VCaP (cell line): ENCODE data around the gene RAD50.
"Not testable (repeated sequence)": the region's sequence is repeated elsewhere in the genome, so short reads cannot be mapped to it uniquely, and the experiment has no call there.

Source experiments
- H3K27ac ChIP-seq: fragments of 450-650 bp; 2 replicates; pipeline ENCODE4 v1.5.1; 2017
- TF ChIP-seq, protein P1 (sequence below): fragments of 450-650 bp; conservative IDR thresholded peaks from 2 replicates; pipeline ENCODE4 v1.5.1; 2017; ENCODE audit warnings: mild to moderate bottlenecking, moderate library complexity

The RAD50 gene

DNA sequence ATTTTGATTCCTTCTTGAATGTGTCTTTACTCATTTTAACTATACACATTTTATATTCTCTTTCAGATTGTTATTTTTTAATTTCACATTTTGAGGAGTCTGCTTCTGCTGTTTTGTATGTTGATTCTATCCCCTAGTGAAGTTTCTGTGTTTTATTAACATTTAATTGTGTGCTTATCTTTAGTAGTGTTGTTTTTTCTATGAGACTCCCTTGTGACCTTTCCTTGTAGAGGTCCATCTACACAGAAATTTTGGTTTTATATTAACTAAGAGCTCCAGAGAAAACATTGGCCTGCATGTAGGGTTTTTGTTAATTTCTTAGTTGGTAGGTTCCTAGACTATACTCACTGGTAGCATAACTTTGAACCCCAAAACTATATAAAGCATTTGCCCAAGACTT is 65.8 kb downstream of the RAD50 start:
- H3K27ac ChIP-seq, result peak overlapping the region; percentile 36
- TF ChIP-seq, protein P1, sequence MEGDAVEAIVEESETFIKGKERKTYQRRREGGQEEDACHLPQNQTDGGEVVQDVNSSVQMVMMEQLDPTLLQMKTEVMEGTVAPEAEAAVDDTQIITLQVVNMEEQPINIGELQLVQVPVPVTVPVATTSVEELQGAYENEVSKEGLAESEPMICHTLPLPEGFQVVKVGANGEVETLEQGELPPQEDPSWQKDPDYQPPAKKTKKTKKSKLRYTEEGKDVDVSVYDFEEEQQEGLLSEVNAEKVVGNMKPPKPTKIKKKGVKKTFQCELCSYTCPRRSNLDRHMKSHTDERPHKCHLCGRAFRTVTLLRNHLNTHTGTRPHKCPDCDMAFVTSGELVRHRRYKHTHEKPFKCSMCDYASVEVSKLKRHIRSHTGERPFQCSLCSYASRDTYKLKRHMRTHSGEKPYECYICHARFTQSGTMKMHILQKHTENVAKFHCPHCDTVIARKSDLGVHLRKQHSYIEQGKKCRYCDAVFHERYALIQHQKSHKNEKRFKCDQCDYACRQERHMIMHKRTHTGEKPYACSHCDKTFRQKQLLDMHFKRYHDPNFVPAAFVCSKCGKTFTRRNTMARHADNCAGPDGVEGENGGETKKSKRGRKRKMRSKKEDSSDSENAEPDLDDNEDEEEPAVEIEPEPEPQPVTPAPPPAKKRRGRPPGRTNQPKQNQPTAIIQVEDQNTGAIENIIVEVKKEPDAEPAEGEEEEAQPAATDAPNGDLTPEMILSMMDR, result no peak

DNA sequence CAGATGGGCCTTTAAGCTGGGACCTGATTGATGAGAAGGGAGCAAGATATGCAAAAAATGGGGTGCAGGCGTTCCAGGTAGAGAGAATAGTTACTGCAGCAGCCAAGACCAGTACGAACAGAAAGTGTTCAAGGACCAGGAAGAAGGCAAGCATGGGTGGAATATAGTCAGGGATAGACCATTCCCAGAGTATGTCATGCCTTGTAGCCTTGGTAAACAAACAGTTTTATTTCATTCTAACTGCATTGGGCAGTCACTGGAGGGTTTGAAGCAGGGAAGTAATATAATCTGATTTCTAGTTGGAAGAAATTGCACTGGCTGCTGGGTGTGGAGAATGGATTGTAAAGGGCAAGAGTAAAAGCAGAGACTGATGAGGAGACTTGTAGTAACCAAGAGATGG is 70.7 kb downstream of the RAD50 start:
- TF ChIP-seq, protein P1, result no peak
- H3K27ac ChIP-seq, result no peak overlapping the region

DNA sequence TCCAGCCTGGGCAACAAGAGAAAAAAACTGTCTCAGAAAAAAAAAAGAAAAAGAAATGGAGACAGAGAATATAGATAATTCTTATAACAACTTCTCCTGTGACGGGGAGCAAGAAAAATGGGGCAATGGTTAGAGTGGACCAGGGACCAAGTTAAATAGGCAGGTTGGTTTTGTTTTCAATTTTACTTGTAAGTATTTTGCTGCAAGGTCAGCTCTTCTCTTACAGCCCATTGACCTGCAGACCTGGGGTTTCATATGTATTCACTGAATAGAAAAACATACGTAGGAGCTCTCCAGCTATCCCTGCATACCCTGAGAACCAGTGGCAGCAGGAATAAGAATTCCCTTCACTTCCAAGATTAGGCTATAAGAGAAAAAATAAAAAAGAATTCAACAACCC is 72.0 kb downstream of the RAD50 start:
- H3K27ac ChIP-seq, result no peak overlapping the region

DNA sequence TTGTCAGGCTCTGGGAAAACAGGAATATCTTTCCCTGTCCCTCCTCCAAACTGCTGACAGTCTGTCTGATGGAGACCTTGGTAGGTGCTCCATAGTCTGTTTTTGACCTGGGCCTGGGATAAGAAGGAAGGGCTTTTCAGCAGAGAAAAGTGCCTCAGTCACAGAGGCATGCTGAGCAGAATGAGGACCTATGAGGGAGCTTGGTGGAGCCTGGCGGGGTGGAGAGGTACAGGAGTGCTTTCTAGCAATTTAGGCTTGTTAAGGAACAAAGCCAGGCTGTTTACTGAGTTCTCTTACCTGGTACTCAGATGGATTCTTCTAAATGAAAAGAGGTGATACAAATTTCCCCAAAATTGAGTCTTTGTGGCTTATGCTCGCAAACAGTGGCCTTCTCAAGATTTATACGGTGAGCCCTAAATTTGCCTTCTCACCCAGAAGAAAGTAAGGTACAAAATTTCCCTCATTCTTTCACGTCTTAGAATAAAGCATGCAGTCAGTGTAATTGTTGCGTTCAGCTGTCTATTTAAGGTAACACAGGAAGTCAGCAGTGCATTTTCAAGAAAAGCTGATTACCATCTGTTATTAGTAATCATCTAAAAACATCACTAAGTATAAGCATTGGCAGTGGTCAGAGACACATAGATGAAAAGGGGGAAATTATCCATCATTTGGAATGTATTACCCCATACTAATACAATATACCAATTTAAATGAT is 72.6 kb downstream of the RAD50 start:
- H3K27ac ChIP-seq, result no peak overlapping the region
- TF ChIP-seq, protein P1, result no peak

More for the DNA sequence above, 72.0 kb downstream of the RAD50 start:
- TF ChIP-seq, protein P1, result no peak

DNA sequence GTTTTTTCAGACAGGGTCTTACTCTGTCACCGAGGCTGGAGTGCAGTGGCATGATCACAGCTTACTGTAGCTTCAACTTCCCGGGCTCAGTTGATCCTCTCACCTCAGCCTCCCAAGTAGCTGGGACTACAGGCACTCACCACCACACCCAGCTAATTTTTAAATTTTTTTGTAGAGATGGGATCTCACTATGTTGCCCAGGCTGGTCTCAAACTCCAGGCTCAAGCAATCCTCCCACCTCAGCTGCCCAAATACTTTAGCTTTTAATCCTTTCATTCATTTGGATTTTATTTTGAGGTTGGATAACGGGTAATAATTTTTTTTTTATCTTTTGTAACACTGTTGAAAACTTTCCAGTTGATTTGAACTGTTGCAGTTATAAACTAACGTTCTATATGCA is 76.8 kb downstream of the RAD50 start:
- not testable (repeated sequence) for H3K27ac ChIP-seq

DNA sequence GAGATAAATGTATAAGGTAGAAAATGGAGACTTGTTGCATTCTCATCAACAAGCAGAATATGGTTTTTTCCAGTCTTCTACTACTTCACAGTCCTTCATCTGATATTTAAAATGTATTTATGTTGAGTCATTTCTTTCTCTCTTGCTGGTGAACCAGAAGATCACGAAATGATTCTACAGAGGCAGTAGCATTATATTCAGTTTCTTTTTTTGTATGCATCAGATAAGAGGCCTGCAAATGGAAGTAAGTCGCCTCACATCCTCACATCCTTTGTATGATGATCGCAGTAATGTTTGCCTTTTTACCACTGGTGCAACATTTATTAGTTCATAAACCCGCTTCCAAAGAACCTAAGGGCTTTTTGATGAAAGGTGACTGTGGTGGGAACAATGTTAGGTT is 79.1 kb downstream of the RAD50 start:
- H3K27ac ChIP-seq, result no peak overlapping the region
- TF ChIP-seq, protein P1, result no peak

DNA sequence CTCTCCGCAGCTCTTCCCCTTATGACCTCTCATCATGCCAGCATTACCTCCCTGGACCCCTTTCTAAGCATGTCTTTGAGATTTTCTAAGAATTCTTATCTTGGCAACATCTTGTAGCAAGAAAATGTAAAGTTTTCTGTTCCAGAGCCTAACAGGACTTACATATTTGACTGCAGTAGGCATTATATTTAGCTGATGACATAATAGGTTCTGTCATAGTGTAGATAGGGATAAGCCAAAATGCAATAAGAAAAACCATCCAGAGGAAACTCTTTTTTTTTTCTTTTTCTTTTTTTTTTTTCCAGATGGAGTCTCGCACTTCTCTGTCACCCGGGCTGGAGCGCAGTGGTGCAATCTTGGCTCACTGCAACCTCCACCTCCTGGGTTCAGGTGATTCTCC is 80.5 kb downstream of the RAD50 start:
- no peak overlapping the region for H3K27ac ChIP-seq
- TF ChIP-seq, protein P1, result no peak

DNA sequence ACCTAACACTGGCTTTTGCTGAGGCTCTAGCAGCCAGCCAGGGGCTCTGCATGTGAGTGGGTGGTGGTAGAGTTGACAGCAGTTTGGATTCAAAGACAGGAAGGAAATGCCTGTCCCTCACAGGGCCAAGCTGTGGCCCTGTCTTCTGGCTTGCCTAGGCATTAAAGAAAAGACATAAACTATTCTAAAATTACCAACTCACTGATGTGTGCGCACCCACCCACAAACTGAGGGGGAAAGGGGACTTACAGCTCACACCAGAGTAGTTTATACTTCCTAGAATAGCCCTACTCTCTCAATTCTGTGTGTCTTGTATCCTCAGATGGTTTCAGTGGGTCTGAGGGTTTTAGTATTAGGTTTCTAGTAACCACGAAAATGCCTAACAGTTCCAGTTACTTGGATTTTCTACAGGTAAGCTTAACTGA is 82.9 kb downstream of the RAD50 start:
- H3K27ac ChIP-seq, result no peak overlapping the region
- TF ChIP-seq, protein P1, result no peak
